ENCODE data around the gene KSR2. TPM values are rescaled to one million over a fixed set of nuclear protein-coding genes. Genes with fewer than 3 reads are reported as not detected.

KSR2 gene
- total and polyA plus RNA-seq, 2 donors from 2014 or later, result 0.34 to 2.9 TPM

DNA sequence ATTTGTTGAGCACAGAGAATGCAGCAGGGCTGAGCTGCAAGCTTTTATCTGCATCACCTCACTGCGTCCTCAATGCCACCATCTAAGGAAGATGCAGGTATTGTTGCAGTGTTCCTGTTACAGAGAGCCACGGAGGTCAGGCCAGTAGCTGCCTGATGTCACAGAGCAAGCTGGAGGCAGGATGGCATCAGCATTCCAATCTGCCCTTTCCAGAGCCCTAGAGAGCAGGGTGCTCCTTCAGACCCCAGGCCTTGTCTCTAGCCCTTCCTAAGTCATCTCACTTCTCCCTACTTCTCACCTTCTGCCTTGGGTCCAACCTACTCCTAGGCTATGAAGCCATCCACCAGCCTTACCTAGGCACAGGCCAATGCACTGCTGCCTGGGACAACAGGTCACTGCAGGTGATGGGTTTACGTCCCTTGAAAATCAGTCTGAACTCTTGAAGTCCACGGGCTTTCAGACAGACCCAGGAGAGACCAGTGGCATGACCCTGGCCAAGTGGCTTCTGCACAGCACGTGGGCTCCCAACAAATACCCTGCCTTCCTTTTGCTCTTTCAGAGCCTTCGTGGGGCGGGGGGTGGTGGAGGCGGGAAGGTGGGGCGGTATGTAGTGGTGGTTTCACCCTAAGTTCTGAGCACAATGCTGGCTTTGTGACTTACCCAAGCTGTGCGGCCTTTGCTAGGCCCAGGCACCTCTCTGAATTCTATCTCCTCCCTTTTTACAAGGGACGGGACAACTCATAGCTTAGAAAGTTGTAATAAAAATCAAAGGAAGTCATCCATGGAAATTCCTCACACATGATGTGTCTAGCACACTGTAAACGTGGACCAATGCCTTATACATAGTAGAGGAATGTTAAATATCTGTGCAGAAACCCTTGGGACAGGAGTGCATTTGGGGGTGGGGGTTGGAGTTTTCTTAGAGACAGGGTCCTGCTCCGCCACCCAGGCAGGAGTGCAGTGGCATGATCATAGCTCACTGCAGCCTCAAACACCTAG lies 136.0 kb downstream of the KSR2 start:
- Histone ChIP-seq H3K9me3 (ENCODE audit: control insufficient read depth in 2 of 3, insufficient read depth in 1 of 3, low read length in 3 of 3) (peaks cover 0 to 11% (median 8%) of the 10 kb centered on the region in 3 donors), H3K27ac (ENCODE audit: low read depth in 2 of 2, low read length in 2 of 2) (no peak overlapping the region), H3K27me3 (ENCODE audit: control insufficient read depth, insufficient read depth, low read length) (peaks cover 2% of the 10 kb centered on the region), H3K4me3 (ENCODE audit: low read length in 3 of 3) (no peak overlapping the region), H3K4me1 (ENCODE audit: control insufficient read depth in 2 of 3, insufficient read depth in 2 of 3, low read depth in 1 of 3, low read length in 3 of 3) (no peaks in the 10 kb centered on the region), H3K9ac (ENCODE audit: low read length in 3 of 3) (no peak overlapping the region), H3K36me3 (ENCODE audit: control insufficient read depth in 2 of 3, insufficient read depth in 3 of 3, low read length in 3 of 3) (no peaks in the 10 kb centered on the region)
- no peak for FAIRE-seq
- intact Hi-C loops (cut with DNase I), result no loop called here
- TF ChIP-seq, protein P1, sequence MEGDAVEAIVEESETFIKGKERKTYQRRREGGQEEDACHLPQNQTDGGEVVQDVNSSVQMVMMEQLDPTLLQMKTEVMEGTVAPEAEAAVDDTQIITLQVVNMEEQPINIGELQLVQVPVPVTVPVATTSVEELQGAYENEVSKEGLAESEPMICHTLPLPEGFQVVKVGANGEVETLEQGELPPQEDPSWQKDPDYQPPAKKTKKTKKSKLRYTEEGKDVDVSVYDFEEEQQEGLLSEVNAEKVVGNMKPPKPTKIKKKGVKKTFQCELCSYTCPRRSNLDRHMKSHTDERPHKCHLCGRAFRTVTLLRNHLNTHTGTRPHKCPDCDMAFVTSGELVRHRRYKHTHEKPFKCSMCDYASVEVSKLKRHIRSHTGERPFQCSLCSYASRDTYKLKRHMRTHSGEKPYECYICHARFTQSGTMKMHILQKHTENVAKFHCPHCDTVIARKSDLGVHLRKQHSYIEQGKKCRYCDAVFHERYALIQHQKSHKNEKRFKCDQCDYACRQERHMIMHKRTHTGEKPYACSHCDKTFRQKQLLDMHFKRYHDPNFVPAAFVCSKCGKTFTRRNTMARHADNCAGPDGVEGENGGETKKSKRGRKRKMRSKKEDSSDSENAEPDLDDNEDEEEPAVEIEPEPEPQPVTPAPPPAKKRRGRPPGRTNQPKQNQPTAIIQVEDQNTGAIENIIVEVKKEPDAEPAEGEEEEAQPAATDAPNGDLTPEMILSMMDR (IDR thresholded peaks at IDR 0.05; ENCODE audit: borderline replicate concordance, extremely low read depth, insufficient read depth), result no peak
- no peak for DNase-seq

DNA sequence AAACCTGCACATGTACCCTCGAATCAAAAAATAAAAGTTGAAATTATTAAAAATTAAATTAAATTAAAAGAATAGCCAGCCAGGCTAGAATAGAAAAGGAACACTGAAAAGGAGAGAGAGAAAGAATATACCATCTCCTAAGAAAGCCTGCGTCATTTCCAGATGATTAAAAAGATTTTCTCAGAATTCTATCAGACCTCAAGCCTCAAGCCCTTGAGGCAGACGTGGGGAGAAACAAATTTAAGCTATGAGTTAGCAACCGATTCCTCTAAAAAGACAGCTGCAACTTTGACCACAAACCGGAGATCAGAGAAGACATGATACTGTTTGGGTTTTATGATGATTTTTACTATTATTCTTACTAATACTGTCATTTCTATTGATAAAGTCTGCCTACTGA lies 138.3 kb downstream of the KSR2 start:
- no peak overlapping the region for H3K9ac ChIP-seq (ENCODE audit: low read length in 3 of 3)
- DNase-seq (no peak), FAIRE-seq (no peak)
- H3K36me3 ChIP-seq (ENCODE audit: control insufficient read depth in 2 of 3, insufficient read depth in 3 of 3, low read length in 3 of 3), result no peaks in the 10 kb centered on the region
- intact Hi-C loops (cut with DNase I), result no loop called here
- H3K27me3 ChIP-seq (ENCODE audit: control insufficient read depth, insufficient read depth, low read length), result no peaks in the 10 kb centered on the region
- no peak overlapping the region for H3K4me3 ChIP-seq (ENCODE audit: low read length in 3 of 3)
- H3K27ac ChIP-seq (ENCODE audit: low read depth in 2 of 2, low read length in 2 of 2), result no peak overlapping the region
- H3K4me1 ChIP-seq (ENCODE audit: control insufficient read depth in 2 of 3, insufficient read depth in 2 of 3, low read depth in 1 of 3, low read length in 3 of 3), result no peaks in the 10 kb centered on the region
- peaks cover 0 to 11% (median 8%) of the 10 kb centered on the region in 3 donors for H3K9me3 ChIP-seq (ENCODE audit: control insufficient read depth in 2 of 3, insufficient read depth in 1 of 3, low read length in 3 of 3)
- TF ChIP-seq, protein P1 (IDR thresholded peaks at IDR 0.05; ENCODE audit: borderline replicate concordance, extremely low read depth, insufficient read depth), result no peak

DNA sequence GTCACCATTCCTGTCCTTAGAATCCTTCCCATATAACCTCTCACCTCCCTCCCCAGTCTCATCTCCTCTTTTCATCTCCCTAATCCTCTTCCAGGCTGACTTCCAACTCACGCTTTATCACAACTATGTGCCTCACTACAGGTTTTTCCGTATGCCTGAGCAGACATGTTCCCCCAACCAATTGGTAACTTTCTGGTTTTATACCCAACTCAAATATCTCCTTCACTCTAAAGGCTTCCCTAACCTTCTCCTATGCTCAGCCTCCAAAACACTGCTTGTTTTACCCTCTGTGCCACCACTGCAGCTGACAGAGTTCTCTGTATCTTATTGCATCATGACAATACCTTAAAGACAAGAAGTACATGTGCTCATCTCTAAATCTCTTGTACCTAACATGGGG lies 139.7 kb downstream of the KSR2 start:
- Histone ChIP-seq H3K36me3 (ENCODE audit: control insufficient read depth in 2 of 3, insufficient read depth in 3 of 3, low read length in 3 of 3) (no peaks in the 10 kb centered on the region), H3K9ac (ENCODE audit: low read length in 3 of 3) (no peak overlapping the region), H3K27me3 (ENCODE audit: control insufficient read depth, insufficient read depth, low read length) (no peaks in the 10 kb centered on the region), H3K9me3 (ENCODE audit: control insufficient read depth in 2 of 3, insufficient read depth in 1 of 3, low read length in 3 of 3) (peaks cover 0 to 11% (median 8%) of the 10 kb centered on the region in 3 donors), H3K4me3 (ENCODE audit: low read length in 3 of 3) (no peak overlapping the region), H3K4me1 (ENCODE audit: control insufficient read depth in 2 of 3, insufficient read depth in 2 of 3, low read depth in 1 of 3, low read length in 3 of 3) (no peaks in the 10 kb centered on the region), H3K27ac (ENCODE audit: low read depth in 2 of 2, low read length in 2 of 2) (no peak overlapping the region)
- FAIRE-seq, result no peak
- intact Hi-C loops (cut with DNase I), result no loop called here
- DNase-seq, result no peak
- TF ChIP-seq, protein P1 (IDR thresholded peaks at IDR 0.05; ENCODE audit: borderline replicate concordance, extremely low read depth, insufficient read depth), result no peak
